Stomach (tissue), 9 donors: ENCODE measurements around the gene HDAC9. TPM values are rescaled to one million over a fixed set of nuclear protein-coding genes. Genes with fewer than 3 reads are reported as not detected.
A peak's percentile ranks its signal among the peaks of the same experiment; 100 is the strongest.

Experiments used
- DNase-seq, 2 donors: peaks; one replicate each; pipeline versions ENCODE4 v3.0.0 to v3.0.0-alpha.2; 2013 to 2019
- H3K27ac ChIP-seq, 5 donors: fragments of 200-600 bp in 4 of 5; sonication (generic) in 4 of 5; one replicate each; pipeline ENCODE4 v1.5.1; 2013 to 2019; ENCODE audit warnings: mild to moderate bottlenecking in 1 of 5, moderate library complexity in 1 of 5
- H3K27me3 ChIP-seq, 3 donors: fragments of 200-600 bp; sonication (generic); one replicate each; pipeline ENCODE4 v1.5.1; 2017 to 2019; ENCODE audit warnings: mixed run types in 1 of 3
- H3K36me3 ChIP-seq, 4 donors: fragments of 200-600 bp; sonication (generic); 1 replicate in 3 of 4; 2 replicates in 1 of 4; pipeline ENCODE4 v1.5.1; 2016 to 2019
- H3K4me1 ChIP-seq, 4 donors: fragments of 200-600 bp; sonication (generic); one replicate each; pipeline ENCODE4 v1.5.1; 2016 to 2019
- H3K4me3 ChIP-seq, 4 donors: fragments of 200-600 bp; sonication (generic) in 3 of 4; one replicate each; pipeline ENCODE4 v1.5.1; 2016 to 2019; ENCODE audit warnings: mild to moderate bottlenecking in 1 of 4
- H3K9me3 ChIP-seq, 4 donors: fragments of 200-600 bp; sonication (generic); one replicate each; pipeline ENCODE4 v1.5.1; 2016 to 2019
- CTCF ChIP-seq, 7 experiments: fragments of 450-650 bp in 4 of 7; fragments of 200-600 bp in 3 of 7; sonication (generic) in 3 of 7; IDR thresholded peaks; one replicate each; pipeline ENCODE4 v1.5.1; 2016 to 2019; ENCODE audit warnings: antibody characterized with exemption in 7 of 7, control low read depth in 2 of 7, mild to moderate bottlenecking in 1 of 7
- EP300 ChIP-seq: sonication (generic); formaldehyde crosslinking; IDR thresholded peaks from one replicate; pipeline ENCODE4 v1.6.1; 2017; ENCODE audit warnings: antibody characterized with exemption
- POLR2A ChIP-seq, 4 donors: fragments of 450-650 bp; IDR thresholded peaks; one replicate each; pipeline ENCODE4 v1.6.1; 2016; ENCODE audit warnings: antibody characterized with exemption in 4 of 4, control low read depth in 2 of 4, mild to moderate bottlenecking in 1 of 4, moderate library complexity in 1 of 4
- POLR2AphosphoS5 ChIP-seq, 3 donors: sonication (generic); formaldehyde crosslinking; IDR thresholded peaks; one replicate each; pipeline ENCODE4 v1.6.1; 2016; ENCODE audit warnings: antibody characterized with exemption in 3 of 3
- WGBS, 5 donors: extraction: QIAGEN DNeasy Blood & Tissue Kit in 3 of 5; methylation state at CpG; one replicate each; pipeline versions ENCODE4 v1.1.5 to v1.1.7; 2013 to 2018; 5-methylcytosine and 5-hydroxymethylcytosine counted together
- intact Hi-C: fragments of 100-400 bp; cut with DNase I; formaldehyde crosslinking; loops from one replicate; pipeline ENCODE4 v1.15.1; 2023; ENCODE audit warnings: low total_unique reads
- polyA plus RNA-seq, 3 donors: library from polyadenylated mRNA; stranded (reverse); fragments of 200-250 nt; gene quantifications; one replicate each; pipeline ENCODE4 v1.2.3, GENCODE V29; 2013
- total RNA-seq, 5 donors: library from RNA; depleted of rRNA; stranded (reverse); fragments of >200 nt; gene quantifications; one replicate each; pipeline versions ENCODE4 v1.1.0 to v1.2.3, GENCODE V29; 2014 to 2016
- donor health status: healthy with polysubstance abuse.
- donor health status: Bipolar disorder and iron deficiency.
- donor health status: healthy.

Gene HDAC9
- total and polyA plus RNA-seq, 8 donors, result 1.4 to 60.0 (median 9.8) TPM

- Histone ChIP-seq H3K36me3 (no peaks in the 10 kb centered on the region), H3K9me3 (no peaks in the 10 kb centered on the region), H3K4me1 (peaks cover 0 to 27% (median 17%) of the 10 kb centered on the region in 4 donors), H3K4me3 (peak overlapping the region in 1 of 4 donors; percentile 7), H3K27me3 (no peaks in the 10 kb centered on the region), H3K27ac (peak overlapping the region in 4 of 5 donors; percentile 17 to 28 (median 24))
- intact Hi-C loops, result no loop called here
- WGBS, 5 donors, result 20 to 38% (median 25%) methylated on average over 8 of the region's 8 CpGs
- peak in 1 of 2 donors; percentile 36 for DNase-seq
- no peak for TF ChIP-seq POLR2A (IDR thresholded peaks at IDR 0.05)
- peak in 1 of 3 donors; percentile 51 for TF ChIP-seq POLR2AphosphoS5 (IDR thresholded peaks at IDR 0.05)
Measured at GRCh38 chr7:18552943-18553604, 57.5 kb downstream of the HDAC9 start.

- peak overlapping the region in 3 of 5 donors; percentile 23 to 28 (median 26) for H3K27ac ChIP-seq
- H3K4me1 ChIP-seq, result peaks cover 0 to 27% (median 17%) of the 10 kb centered on the region in 4 donors
- 35 to 49% (median 39%) methylated on average over 3 of the region's 3 CpGs for WGBS, 5 donors
- intact Hi-C loops, result no loop called here
- no peak for DNase-seq
- H3K9me3 ChIP-seq, result no peaks in the 10 kb centered on the region
- no peaks in the 10 kb centered on the region for H3K36me3 ChIP-seq
- H3K27me3 ChIP-seq, result no peaks in the 10 kb centered on the region
- TF ChIP-seq CTCF (IDR thresholded peaks at IDR 0.05) (no peak), POLR2AphosphoS5 (IDR thresholded peaks at IDR 0.05) (no peak), POLR2A (IDR thresholded peaks at IDR 0.05) (no peak), EP300 (no peak)
- no peak overlapping the region for H3K4me3 ChIP-seq
Measured at GRCh38 chr7:18553605-18554003, 58.1 kb downstream of the HDAC9 start.

DNA sequence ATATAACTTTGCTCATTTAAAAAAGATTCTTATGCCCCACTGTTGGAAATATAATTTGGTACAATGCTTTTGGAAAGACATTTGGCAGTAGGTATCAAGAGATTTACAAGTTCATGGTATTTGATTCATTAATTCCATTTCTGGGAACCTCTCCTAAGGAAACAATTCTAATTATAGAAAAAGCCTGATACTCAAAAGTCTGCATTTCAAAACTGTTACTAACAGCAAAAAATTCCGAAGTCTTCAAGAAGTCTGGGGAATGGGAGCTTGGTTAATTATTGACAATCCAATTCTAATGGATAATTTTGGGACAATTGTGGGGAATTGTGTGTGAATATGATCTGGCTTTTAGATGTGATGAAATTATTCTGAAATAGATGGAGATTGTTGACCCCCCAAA is 59.6 kb downstream of the HDAC9 start:
- WGBS, 5 donors, result 74 to 93% (median 85%) methylated on average over 1 of the region's 1 CpG
- no peak for TF ChIP-seq POLR2AphosphoS5 (IDR thresholded peaks at IDR 0.05)
- no peak for TF ChIP-seq POLR2A (IDR thresholded peaks at IDR 0.05)
- TF ChIP-seq CTCF (IDR thresholded peaks at IDR 0.05), result no peak
- no peak for TF ChIP-seq EP300
- H3K36me3 ChIP-seq, result no peaks in the 10 kb centered on the region
- no peak for DNase-seq
- intact Hi-C loops, result no loop called here
- no peak overlapping the region for H3K27ac ChIP-seq
- peaks cover 0 to 27% (median 17%) of the 10 kb centered on the region in 4 donors for H3K4me1 ChIP-seq
- no peaks in the 10 kb centered on the region for H3K27me3 ChIP-seq
- no peaks in the 10 kb centered on the region for H3K9me3 ChIP-seq
- no peak overlapping the region for H3K4me3 ChIP-seq

DNA sequence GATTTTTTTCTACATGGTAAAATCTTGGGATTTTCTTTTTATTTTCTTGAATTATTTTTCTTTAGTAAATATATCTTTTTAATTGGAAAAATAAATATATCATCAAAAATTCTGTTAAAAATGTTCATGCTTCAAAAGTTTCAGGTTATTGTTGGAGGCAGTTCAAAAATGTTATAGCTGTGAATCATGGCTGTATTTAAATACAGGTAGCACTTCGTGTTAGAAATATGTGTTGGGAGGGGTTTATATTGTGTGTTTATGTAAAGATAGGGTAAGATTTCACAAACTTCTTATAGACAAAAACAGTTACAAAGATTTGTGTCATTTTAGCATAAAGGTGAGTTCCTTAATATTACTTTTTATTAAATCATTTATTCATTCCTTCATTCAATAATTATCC is 60.4 kb downstream of the HDAC9 start:
- intact Hi-C loops, result no loop called here
- TF ChIP-seq EP300, result no peak
- no peak for TF ChIP-seq POLR2A (IDR thresholded peaks at IDR 0.05)
- no peak for TF ChIP-seq CTCF (IDR thresholded peaks at IDR 0.05)
- no peak for TF ChIP-seq POLR2AphosphoS5 (IDR thresholded peaks at IDR 0.05)
- H3K4me3 ChIP-seq, result no peak overlapping the region
- H3K9me3 ChIP-seq, result no peaks in the 10 kb centered on the region
- WGBS, 5 donors, result 53 to 74% (median 68%) methylated on average over 1 of the region's 1 CpG
- H3K27me3 ChIP-seq, result no peaks in the 10 kb centered on the region
- H3K4me1 ChIP-seq, result peaks cover 0 to 27% (median 17%) of the 10 kb centered on the region in 4 donors
- no peak for DNase-seq
- no peaks in the 10 kb centered on the region for H3K36me3 ChIP-seq
- no peak overlapping the region for H3K27ac ChIP-seq

GRCh38 chr7:18558503-18558902 is 63.0 kb downstream of the HDAC9 start:
- peaks cover 0 to 6% (median 3%) of the 10 kb centered on the region in 4 donors for H3K4me1 ChIP-seq
- intact Hi-C loops, result no loop called here
- TF ChIP-seq POLR2A (IDR thresholded peaks at IDR 0.05) (no peak), POLR2AphosphoS5 (IDR thresholded peaks at IDR 0.05) (no peak), CTCF (IDR thresholded peaks at IDR 0.05) (no peak), EP300 (no peak)
- no peak for DNase-seq
- no peak overlapping the region for H3K27ac ChIP-seq
- H3K27me3 ChIP-seq, result no peaks in the 10 kb centered on the region
- H3K9me3 ChIP-seq, result no peaks in the 10 kb centered on the region
- H3K36me3 ChIP-seq, result no peaks in the 10 kb centered on the region
- H3K4me3 ChIP-seq, result no peak overlapping the region
- WGBS, 5 donors, result 73 to 83% (median 82%) methylated on average over 3 of the region's 3 CpGs
